Measurements from ENCODE around the gene LY6G6C. TPM values are rescaled to one million over a fixed set of nuclear protein-coding genes. Genes with fewer than 3 reads are reported as not detected.

The LY6G6C gene
- total and polyA plus RNA-seq, 2 experiments from 2014 or later, result not detected

DNA sequence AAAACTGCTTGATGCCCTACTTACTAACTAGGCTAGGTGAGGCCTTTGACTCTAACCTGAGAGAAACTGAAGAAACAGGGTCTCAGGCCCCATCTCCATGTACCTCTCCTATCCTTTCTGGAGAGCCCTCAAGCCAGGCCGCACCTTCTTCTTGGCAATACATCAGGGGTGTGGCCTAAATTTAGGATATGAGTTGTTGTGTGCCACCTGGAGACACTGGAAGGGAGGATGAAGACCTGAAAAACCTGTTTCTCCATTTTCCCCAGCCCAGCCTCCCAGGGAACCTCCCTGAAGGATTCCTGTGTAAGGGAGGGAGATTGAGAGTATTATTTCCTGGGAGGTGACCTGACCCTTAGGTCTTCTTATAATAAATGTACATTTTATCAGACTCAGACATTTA lies 3.3 kb downstream of the LY6G6C start:
- Histone ChIP-seq H3K36me3 (ENCODE audit: insufficient read depth) (no peaks in the 10 kb centered on the region), H3K27me3 (ENCODE audit: insufficient read depth) (no peaks in the 10 kb centered on the region), H3K4me3 (no peak overlapping the region), H3F3A (replicated peaks; ENCODE audit: low read depth) (no peaks in the 10 kb centered on the region), H3K9me2 (ENCODE audit: insufficient read depth) (no peaks in the 10 kb centered on the region), H4K20me1 (replicated peaks; ENCODE audit: insufficient read depth) (no peaks in the 10 kb centered on the region), H3K4me1 (ENCODE audit: insufficient read depth) (peaks cover 31% of the 10 kb centered on the region), H2AFZ (peak overlapping the region; percentile 5; the same call in 1 of the 2 replicates), H3K27ac (ENCODE audit: low read depth) (no peak overlapping the region), H3K79me2 (replicated peaks; ENCODE audit: insufficient read depth) (no peaks in the 10 kb centered on the region), H3K4me2 (peak overlapping the region; percentile 19)
- ATAC-seq (peak; percentile 10), DNase-seq (ENCODE audit: low spot score) (peak; percentile 67)
- H3K4me3 Mint-ChIP-seq, result no peak overlapping the region; the same call in 2 of the 3 replicates
- peaks cover 35% of the 10 kb centered on the region for H3K4me1 Mint-ChIP-seq
- peaks cover 19% of the 10 kb centered on the region for H3K27me3 Mint-ChIP-seq (ENCODE audit: insufficient read depth, low read depth, poor library complexity)
- no peak overlapping the region for H3K27ac Mint-ChIP-seq
- H3K9me3 Mint-ChIP-seq, result no peaks in the 10 kb centered on the region
- TF ChIP-seq, protein P1, sequence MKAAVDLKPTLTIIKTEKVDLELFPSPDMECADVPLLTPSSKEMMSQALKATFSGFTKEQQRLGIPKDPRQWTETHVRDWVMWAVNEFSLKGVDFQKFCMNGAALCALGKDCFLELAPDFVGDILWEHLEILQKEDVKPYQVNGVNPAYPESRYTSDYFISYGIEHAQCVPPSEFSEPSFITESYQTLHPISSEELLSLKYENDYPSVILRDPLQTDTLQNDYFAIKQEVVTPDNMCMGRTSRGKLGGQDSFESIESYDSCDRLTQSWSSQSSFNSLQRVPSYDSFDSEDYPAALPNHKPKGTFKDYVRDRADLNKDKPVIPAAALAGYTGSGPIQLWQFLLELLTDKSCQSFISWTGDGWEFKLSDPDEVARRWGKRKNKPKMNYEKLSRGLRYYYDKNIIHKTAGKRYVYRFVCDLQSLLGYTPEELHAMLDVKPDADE (IDR thresholded peaks at IDR 0.05), result no peak
- TF ChIP-seq ZNF331 (CRISPR knock-in tag; IDR thresholded peaks at IDR 0.05; ENCODE audit: low read depth) (no peak), POLR2AphosphoS5 (IDR thresholded peaks at IDR 0.05; ENCODE audit: low read depth) (no peak), EZH2phosphoT487 (IDR thresholded peaks at IDR 0.05; ENCODE audit: unreplicated experiment) (no peak), JUNB (IDR thresholded peaks at IDR 0.05; ENCODE audit: unreplicated experiment) (no peak), STAT1 (IDR thresholded peaks at IDR 0.05; ENCODE audit: unreplicated experiment) (no peak), ZNF114 (CRISPR knock-in tag; IDR thresholded peaks at IDR 0.05) (no peak), EZH2 (IDR thresholded peaks at IDR 0.05; ENCODE audit: low read depth, unreplicated experiment) (no peak), CREB1 (CRISPR knock-in tag; IDR thresholded peaks at IDR 0.05; ENCODE audit: low read depth) (no peak), NANOG (IDR thresholded peaks at IDR 0.05; ENCODE audit: borderline replicate concordance) (no peak)
- TF ChIP-seq, protein P2, sequence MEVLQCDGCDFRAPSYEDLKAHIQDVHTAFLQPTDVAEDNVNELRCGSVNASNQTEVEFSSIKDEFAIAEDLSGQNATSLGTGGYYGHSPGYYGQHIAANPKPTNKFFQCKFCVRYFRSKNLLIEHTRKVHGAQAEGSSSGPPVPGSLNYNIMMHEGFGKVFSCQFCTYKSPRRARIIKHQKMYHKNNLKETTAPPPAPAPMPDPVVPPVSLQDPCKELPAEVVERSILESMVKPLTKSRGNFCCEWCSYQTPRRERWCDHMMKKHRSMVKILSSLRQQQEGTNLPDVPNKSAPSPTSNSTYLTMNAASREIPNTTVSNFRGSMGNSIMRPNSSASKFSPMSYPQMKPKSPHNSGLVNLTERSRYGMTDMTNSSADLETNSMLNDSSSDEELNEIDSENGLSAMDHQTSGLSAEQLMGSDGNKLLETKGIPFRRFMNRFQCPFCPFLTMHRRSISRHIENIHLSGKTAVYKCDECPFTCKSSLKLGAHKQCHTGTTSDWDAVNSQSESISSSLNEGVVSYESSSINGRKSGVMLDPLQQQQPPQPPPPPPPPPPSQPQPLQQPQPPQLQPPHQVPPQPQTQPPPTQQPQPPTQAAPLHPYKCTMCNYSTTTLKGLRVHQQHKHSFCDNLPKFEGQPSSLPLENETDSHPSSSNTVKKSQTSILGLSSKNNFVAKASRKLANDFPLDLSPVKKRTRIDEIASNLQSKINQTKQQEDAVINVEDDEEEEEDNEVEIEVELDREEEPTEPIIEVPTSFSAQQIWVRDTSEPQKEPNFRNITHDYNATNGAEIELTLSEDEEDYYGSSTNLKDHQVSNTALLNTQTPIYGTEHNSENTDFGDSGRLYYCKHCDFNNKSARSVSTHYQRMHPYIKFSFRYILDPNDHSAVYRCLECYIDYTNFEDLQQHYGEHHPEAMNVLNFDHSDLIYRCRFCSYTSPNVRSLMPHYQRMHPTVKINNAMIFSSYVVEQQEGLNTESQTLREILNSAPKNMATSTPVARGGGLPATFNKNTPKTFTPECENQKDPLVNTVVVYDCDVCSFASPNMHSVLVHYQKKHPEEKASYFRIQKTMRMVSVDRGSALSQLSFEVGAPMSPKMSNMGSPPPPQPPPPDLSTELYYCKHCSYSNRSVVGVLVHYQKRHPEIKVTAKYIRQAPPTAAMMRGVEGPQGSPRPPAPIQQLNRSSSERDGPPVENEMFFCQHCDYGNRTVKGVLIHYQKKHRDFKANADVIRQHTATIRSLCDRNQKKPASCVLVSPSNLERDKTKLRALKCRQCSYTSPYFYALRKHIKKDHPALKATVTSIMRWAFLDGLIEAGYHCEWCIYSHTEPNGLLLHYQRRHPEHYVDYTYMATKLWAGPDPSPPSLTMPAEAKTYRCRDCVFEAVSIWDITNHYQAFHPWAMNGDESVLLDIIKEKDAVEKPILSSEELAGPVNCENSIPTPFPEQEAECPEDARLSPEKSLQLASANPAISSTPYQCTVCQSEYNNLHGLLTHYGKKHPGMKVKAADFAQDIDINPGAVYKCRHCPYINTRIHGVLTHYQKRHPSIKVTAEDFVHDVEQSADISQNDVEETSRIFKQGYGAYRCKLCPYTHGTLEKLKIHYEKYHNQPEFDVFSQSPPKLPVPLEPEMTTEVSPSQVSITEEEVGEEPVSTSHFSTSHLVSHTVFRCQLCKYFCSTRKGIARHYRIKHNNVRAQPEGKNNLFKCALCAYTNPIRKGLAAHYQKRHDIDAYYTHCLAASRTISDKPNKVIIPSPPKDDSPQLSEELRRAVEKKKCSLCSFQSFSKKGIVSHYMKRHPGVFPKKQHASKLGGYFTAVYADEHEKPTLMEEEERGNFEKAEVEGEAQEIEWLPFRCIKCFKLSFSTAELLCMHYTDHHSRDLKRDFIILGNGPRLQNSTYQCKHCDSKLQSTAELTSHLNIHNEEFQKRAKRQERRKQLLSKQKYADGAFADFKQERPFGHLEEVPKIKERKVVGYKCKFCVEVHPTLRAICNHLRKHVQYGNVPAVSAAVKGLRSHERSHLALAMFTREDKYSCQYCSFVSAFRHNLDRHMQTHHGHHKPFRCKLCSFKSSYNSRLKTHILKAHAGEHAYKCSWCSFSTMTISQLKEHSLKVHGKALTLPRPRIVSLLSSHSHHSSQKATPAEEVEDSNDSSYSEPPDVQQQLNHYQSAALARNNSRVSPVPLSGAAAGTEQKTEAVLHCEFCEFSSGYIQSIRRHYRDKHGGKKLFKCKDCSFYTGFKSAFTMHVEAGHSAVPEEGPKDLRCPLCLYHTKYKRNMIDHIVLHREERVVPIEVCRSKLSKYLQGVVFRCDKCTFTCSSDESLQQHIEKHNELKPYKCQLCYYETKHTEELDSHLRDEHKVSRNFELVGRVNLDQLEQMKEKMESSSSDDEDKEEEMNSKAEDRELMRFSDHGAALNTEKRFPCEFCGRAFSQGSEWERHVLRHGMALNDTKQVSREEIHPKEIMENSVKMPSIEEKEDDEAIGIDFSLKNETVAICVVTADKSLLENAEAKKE (CRISPR knock-in tag; IDR thresholded peaks at IDR 0.05), result no peak
- TF ChIP-seq, protein P3, sequence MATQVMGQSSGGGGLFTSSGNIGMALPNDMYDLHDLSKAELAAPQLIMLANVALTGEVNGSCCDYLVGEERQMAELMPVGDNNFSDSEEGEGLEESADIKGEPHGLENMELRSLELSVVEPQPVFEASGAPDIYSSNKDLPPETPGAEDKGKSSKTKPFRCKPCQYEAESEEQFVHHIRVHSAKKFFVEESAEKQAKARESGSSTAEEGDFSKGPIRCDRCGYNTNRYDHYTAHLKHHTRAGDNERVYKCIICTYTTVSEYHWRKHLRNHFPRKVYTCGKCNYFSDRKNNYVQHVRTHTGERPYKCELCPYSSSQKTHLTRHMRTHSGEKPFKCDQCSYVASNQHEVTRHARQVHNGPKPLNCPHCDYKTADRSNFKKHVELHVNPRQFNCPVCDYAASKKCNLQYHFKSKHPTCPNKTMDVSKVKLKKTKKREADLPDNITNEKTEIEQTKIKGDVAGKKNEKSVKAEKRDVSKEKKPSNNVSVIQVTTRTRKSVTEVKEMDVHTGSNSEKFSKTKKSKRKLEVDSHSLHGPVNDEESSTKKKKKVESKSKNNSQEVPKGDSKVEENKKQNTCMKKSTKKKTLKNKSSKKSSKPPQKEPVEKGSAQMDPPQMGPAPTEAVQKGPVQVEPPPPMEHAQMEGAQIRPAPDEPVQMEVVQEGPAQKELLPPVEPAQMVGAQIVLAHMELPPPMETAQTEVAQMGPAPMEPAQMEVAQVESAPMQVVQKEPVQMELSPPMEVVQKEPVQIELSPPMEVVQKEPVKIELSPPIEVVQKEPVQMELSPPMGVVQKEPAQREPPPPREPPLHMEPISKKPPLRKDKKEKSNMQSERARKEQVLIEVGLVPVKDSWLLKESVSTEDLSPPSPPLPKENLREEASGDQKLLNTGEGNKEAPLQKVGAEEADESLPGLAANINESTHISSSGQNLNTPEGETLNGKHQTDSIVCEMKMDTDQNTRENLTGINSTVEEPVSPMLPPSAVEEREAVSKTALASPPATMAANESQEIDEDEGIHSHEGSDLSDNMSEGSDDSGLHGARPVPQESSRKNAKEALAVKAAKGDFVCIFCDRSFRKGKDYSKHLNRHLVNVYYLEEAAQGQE (IDR thresholded peaks at IDR 0.05; ENCODE audit: unreplicated experiment), result no peak
- TF ChIP-seq, protein P4, sequence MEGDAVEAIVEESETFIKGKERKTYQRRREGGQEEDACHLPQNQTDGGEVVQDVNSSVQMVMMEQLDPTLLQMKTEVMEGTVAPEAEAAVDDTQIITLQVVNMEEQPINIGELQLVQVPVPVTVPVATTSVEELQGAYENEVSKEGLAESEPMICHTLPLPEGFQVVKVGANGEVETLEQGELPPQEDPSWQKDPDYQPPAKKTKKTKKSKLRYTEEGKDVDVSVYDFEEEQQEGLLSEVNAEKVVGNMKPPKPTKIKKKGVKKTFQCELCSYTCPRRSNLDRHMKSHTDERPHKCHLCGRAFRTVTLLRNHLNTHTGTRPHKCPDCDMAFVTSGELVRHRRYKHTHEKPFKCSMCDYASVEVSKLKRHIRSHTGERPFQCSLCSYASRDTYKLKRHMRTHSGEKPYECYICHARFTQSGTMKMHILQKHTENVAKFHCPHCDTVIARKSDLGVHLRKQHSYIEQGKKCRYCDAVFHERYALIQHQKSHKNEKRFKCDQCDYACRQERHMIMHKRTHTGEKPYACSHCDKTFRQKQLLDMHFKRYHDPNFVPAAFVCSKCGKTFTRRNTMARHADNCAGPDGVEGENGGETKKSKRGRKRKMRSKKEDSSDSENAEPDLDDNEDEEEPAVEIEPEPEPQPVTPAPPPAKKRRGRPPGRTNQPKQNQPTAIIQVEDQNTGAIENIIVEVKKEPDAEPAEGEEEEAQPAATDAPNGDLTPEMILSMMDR (conservative IDR thresholded peaks at IDR 0.05; ENCODE audit: low read depth in 2 of 2), result no peak
- no peaks in the 10 kb centered on the region; the same call in 2 of the 3 replicates for H3K36me3 Mint-ChIP-seq (ENCODE audit: low read depth)
